ENCODE measurements around the gene CATSPER3. TPM values are rescaled to one million over a fixed set of nuclear protein-coding genes. Genes with fewer than 3 reads are reported as not detected.

The CATSPER3 gene
- total RNA-seq, 1 donor from 2014 or later, result not detected

Other genes starting within 250 kb of the CATSPER3 start
- gene CAMLG, start 229.4 kb upstream of the CATSPER3 start, total RNA-seq (ENCODE audit: insufficient read depth, low replicate concordance), result 31.1 TPM
- gene DDX46, start 209.1 kb upstream of the CATSPER3 start, total RNA-seq (ENCODE audit: insufficient read depth, low replicate concordance), result 32.5 TPM
- 73.2 TPM for gene C5orf24, start 121.9 kb upstream of the CATSPER3 start, total RNA-seq (ENCODE audit: insufficient read depth, low replicate concordance)
- gene TXNDC15, start 93.5 kb upstream of the CATSPER3 start, total RNA-seq (ENCODE audit: insufficient read depth, low replicate concordance), result 166 TPM
- gene PCBD2, start 62.8 kb upstream of the CATSPER3 start, total RNA-seq (ENCODE audit: insufficient read depth, low replicate concordance), result 7.0 TPM
- 17.3 TPM for gene PITX1, start 66.3 kb downstream of the CATSPER3 start, total RNA-seq (ENCODE audit: insufficient read depth, low replicate concordance)

Data from umbilical cord (tissue), 1 donor.